HCT116 (cell line): ENCODE results near the gene CTNND2. TPM values are rescaled to one million over a fixed set of nuclear protein-coding genes. Genes with fewer than 3 reads are reported as not detected.

Experiments
- ATAC-seq: fragments of 200-7000 bp; cut with Tn5 transposase; 2 replicates; pipeline ENCODE4 v1.9.1; 2020; ENCODE audit warnings: mild to moderate bottlenecking, moderate library complexity
- BruUV-seq: library from RNA; stranded (reverse); fragments of 400-500 nt; replicated peaks from 2 replicates; lab custom pipeline; 2021; lab: Mats Ljungman, UMichigan
- CTCF ChIA-PET: fragments of 300-600 bp; sonication (Branson Sonifier 250); formaldehyde crosslinking; loops from one replicate; lab custom pipeline; 2021; ENCODE audit warnings: antibody characterized with exemption; lab: Charles Lee
- POLR2A ChIA-PET: fragments of 300-600, 350-600 bp; sonication (Branson Sonifier 250); formaldehyde crosslinking; loops from one replicate; lab custom pipeline; 2021; ENCODE audit warnings: antibody characterized with exemption; lab: Charles Lee
- RAD21 ChIA-PET, 2 experiments: fragments of 300-600 bp; sonication (Branson Sonifier 250); formaldehyde crosslinking; loops; one replicate each; lab custom pipeline; 2023; ENCODE audit warnings: low total read pairs in 2 of 2; ENCODE audit not compliant: uncharacterized antibody in 2 of 2, unreplicated experiment in 2 of 2, low non-redundant PET in 1 of 2; lab: Charles Lee
- DNase-seq: peaks from one replicate; pipeline ENCODE4 v3.0.0-alpha.2; 2010; ENCODE audit warnings: low read depth, low spot score
- H2AFZ ChIP-seq: fragments of 200-600 bp; shearing (Covaris generic), sonication (generic); 2 replicates; pipeline ENCODE4 v1.6.1; 2017; ENCODE audit warnings: low read depth, mixed run types, mixed read lengths, antibody characterized with exemption, low read length; ENCODE audit not compliant: poor library complexity, severe bottlenecking
- H3K27ac ChIP-seq: 2 replicates; pipeline ENCODE4 v1.5.1; 2012; ENCODE audit warnings: low read depth, low read length
- H3K27me3 ChIP-seq: fragments of 200-600 bp; sonication (generic); 2 replicates; pipeline ENCODE4 v1.6.1; 2016; ENCODE audit warnings: mixed run types, low read length, mixed read lengths; ENCODE audit not compliant: insufficient read depth
- H3K36me3 ChIP-seq, 2 experiments: fragments of 200-500 bp in 1 of 2; fragments of 200-600 bp in 1 of 2; sonication (Bioruptor generic) in 1 of 2; sonication (generic) in 1 of 2; 2 replicates each; pipeline versions ENCODE4 v1.5.1 to v1.6.1; 2014 to 2016; ENCODE audit warnings: low read length in 2 of 2, inconsistent platforms in 1 of 2, mixed read lengths in 1 of 2, mixed run types in 1 of 2; ENCODE audit not compliant: insufficient read depth in 2 of 2, control insufficient read depth in 1 of 2
- H3K4me1 ChIP-seq, 2 experiments: fragments of 200-600 bp in 1 of 2; sonication (generic) in 1 of 2; 2 replicates each; pipeline versions ENCODE4 v1.5.1 to v1.6.1; 2012 to 2017; ENCODE audit warnings: low read length in 2 of 2, inconsistent platforms in 1 of 2, mild to moderate bottlenecking in 1 of 2, mixed read lengths in 1 of 2, mixed run types in 1 of 2, moderate library complexity in 1 of 2; ENCODE audit not compliant: insufficient read depth in 2 of 2, control insufficient read depth in 1 of 2
- H3K4me2 ChIP-seq: fragments of 200-600 bp; sonication (generic); 2 replicates; pipeline ENCODE4 v1.6.1; 2017; ENCODE audit warnings: mixed run types, low read length, mixed read lengths
- H3K4me3 ChIP-seq, 2 experiments: fragments of 200-600 bp in 1 of 2; sonication (generic) in 1 of 2; replicated peaks in 1 of 2; 2 replicates each; pipeline ENCODE4 v1.5.1; 2011 to 2016; ENCODE audit warnings: low read length in 2 of 2, control low read depth in 1 of 2, low read depth in 1 of 2, mild to moderate bottlenecking in 1 of 2, mixed read lengths in 1 of 2, mixed run types in 1 of 2
- H3K79me2 ChIP-seq: fragments of 200-600 bp; sonication (generic); 2 replicates; pipeline ENCODE4 v1.6.1; 2017; ENCODE audit warnings: mild to moderate bottlenecking, mixed run types, low read length, moderate library complexity, mixed read lengths; ENCODE audit not compliant: insufficient read depth
- H3K9ac ChIP-seq: fragments of 200-600 bp; sonication (generic); 2 replicates; pipeline ENCODE4 v1.6.1; 2016; ENCODE audit warnings: low read length, mixed read lengths
- H3K9me2 ChIP-seq: fragments of 200-600 bp; sonication (generic), shearing (Covaris generic); 2 replicates; pipeline ENCODE4 v1.6.1; 2017; ENCODE audit warnings: mixed run types, mild to moderate bottlenecking, moderate library complexity; ENCODE audit not compliant: insufficient read depth
- H3K9me3 ChIP-seq, 2 experiments: fragments of 200-500 bp in 1 of 2; fragments of 200-600 bp in 1 of 2; sonication (Bioruptor generic) in 1 of 2; sonication (generic) in 1 of 2; 2 replicates each; pipeline ENCODE4 v1.6.1; 2014 to 2017; ENCODE audit warnings: low read length in 2 of 2, mixed read lengths in 2 of 2, inconsistent platforms in 1 of 2, low read depth in 1 of 2, mild to moderate bottlenecking in 1 of 2, mixed run types in 1 of 2, moderate library complexity in 1 of 2; ENCODE audit not compliant: control insufficient read depth in 1 of 2, insufficient read depth in 1 of 2
- H4K20me1 ChIP-seq: fragments of 200-600 bp; sonication (generic), shearing (Covaris generic); 2 replicates; pipeline ENCODE4 v1.6.1; 2017; ENCODE audit warnings: mixed run types, mild to moderate bottlenecking, moderate library complexity; ENCODE audit not compliant: insufficient read depth
- CBX3 ChIP-seq: IDR thresholded peaks from 2 replicates; pipeline ENCODE4 v1.6.1; 2012; ENCODE audit warnings: low read depth
- CEBPB ChIP-seq: IDR thresholded peaks from 2 replicates; pipeline ENCODE4 v1.6.1; 2012; ENCODE audit warnings: low read depth
- EGR1 ChIP-seq: IDR thresholded peaks from 2 replicates; pipeline ENCODE4 v1.6.1; 2012; ENCODE audit warnings: low read depth
- ELF1 ChIP-seq: IDR thresholded peaks from 2 replicates; pipeline ENCODE4 v1.6.1; 2012; ENCODE audit warnings: low read depth, borderline replicate concordance
- EZH2 ChIP-seq: fragments of 200-600 bp; sonication (generic); IDR thresholded peaks from 2 replicates; pipeline ENCODE4 v1.6.1; 2017; ENCODE audit warnings: antibody characterized with exemption, mixed run types
- EZH2phosphoT487 ChIP-seq: fragments of 200-600 bp; IDR thresholded peaks from 2 replicates; pipeline ENCODE4 v1.6.1; 2018; ENCODE audit warnings: antibody characterized with exemption, borderline replicate concordance
- JUND ChIP-seq: IDR thresholded peaks from 2 replicates; pipeline ENCODE4 v1.6.1; 2012
- POLR2A ChIP-seq: IDR thresholded peaks from 2 replicates; pipeline ENCODE4 v1.7.0; 2011; ENCODE audit warnings: borderline replicate concordance; ENCODE audit not compliant: insufficient read depth, insufficient read length; ENCODE audit errors: extremely low read depth
- POLR2AphosphoS5 ChIP-seq: IDR thresholded peaks from 2 replicates; pipeline ENCODE4 v1.6.1; 2011; ENCODE audit warnings: mild to moderate bottlenecking, low read depth, low read length, moderate library complexity
- RAD21 ChIP-seq: IDR thresholded peaks from 2 replicates; pipeline ENCODE4 v1.6.1; 2012; ENCODE audit warnings: low read depth, mild to moderate bottlenecking
- SIN3A ChIP-seq: IDR thresholded peaks from 2 replicates; pipeline ENCODE4 v1.6.1; 2012; ENCODE audit warnings: low read depth
- SP1 ChIP-seq: IDR thresholded peaks from 2 replicates; pipeline ENCODE4 v1.6.1; 2012; ENCODE audit warnings: low read depth
- SRF ChIP-seq: IDR thresholded peaks from 2 replicates; pipeline ENCODE4 v1.6.1; 2012; ENCODE audit warnings: low read depth
- TCF7L2 ChIP-seq: IDR thresholded peaks from 2 replicates; pipeline ENCODE4 v1.7.0; 2011; ENCODE audit warnings: borderline replicate concordance, inconsistent platforms; ENCODE audit not compliant: insufficient read depth, insufficient read length; ENCODE audit errors: extremely low read depth
- YY1 ChIP-seq: IDR thresholded peaks from 2 replicates; pipeline ENCODE4 v1.6.1; 2011; ENCODE audit warnings: low read length, low read depth, moderate library complexity, mild to moderate bottlenecking; ENCODE audit not compliant: insufficient replicate concordance; ENCODE audit errors: extremely low read depth
- ZFX ChIP-seq: fragments of 450-650 bp; IDR thresholded peaks from 2 replicates; pipeline ENCODE4 v1.6.1; 2017
- intact Hi-C: fragments of 100-400 bp; cut with micrococcal nuclease; formaldehyde crosslinking; loops from 2 replicates; pipeline ENCODE4 v1.10.0; 2022
- total RNA-seq: library from RNA; stranded (reverse); gene quantifications from one replicate; pipeline ENCODE4 v1.2.1, GENCODE V29; 2021; ENCODE audit not compliant: unreplicated experiment
- TF ChIP-seq, protein P1 (sequence below): IDR thresholded peaks from 2 replicates; pipeline ENCODE4 v1.6.1; 2012
- TF ChIP-seq, protein P2 (sequence below): IDR thresholded peaks from 2 replicates; pipeline ENCODE4 v1.6.1; 2012; ENCODE audit warnings: low read depth
- TF ChIP-seq, protein P3 (sequence below): IDR thresholded peaks from 2 replicates; pipeline ENCODE4 v1.6.1; 2012

Gene CTNND2
- total RNA-seq, 1 experiment from 2014 or later: not detected

DNA sequence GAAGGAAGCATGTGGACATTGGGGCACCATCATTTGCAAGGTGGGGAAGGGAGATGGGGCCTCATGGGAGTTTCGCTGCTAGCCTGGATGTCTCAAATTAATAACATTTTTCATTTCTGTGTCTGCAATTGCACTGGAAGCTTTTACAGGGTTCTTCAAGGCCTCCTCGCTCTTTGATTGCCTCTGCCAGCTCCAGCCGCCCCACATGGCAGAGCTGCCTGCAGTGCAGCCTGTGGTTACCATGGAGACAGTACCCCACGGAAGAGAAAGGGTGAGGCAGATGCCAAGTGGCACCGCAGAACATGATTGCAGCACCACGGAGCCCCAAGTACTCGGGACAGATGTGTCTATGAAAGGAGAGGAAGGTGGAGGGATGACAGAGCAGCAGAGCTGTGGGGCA is 25.4 kb downstream of the CTNND2 start:
- H3K9me2 ChIP-seq: no peaks in the 10 kb centered on the region
- POLR2A ChIA-PET: no interaction called here
- TF ChIP-seq, protein P1, sequence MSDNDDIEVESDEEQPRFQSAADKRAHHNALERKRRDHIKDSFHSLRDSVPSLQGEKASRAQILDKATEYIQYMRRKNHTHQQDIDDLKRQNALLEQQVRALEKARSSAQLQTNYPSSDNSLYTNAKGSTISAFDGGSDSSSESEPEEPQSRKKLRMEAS: no peak
- TF ChIP-seq YY1: no peak
- no peak for TF ChIP-seq CEBPB
- TF ChIP-seq JUND: no peak
- TF ChIP-seq EZH2: no peak
- no peak for TF ChIP-seq EZH2phosphoT487
- no peak for TF ChIP-seq RAD21
- no peak for TF ChIP-seq SP1
- TF ChIP-seq CBX3: no peak
- no peak for TF ChIP-seq POLR2A
- no peak for TF ChIP-seq EGR1
- no peak for TF ChIP-seq TCF7L2
- no peak for TF ChIP-seq ZFX
- TF ChIP-seq, all 23 proteins: peak for 0
- Histone ChIP-seq H3K4me2 (no peak overlapping the region), H3K9ac (no peak overlapping the region), H3K9me3 (peaks cover 6 to 15% of the 10 kb centered on the region in 2 experiments; a peak in 2 of 4 replicates), H3K36me3 (no peaks in the 10 kb centered on the region), H3K27ac (no peak overlapping the region), H3K79me2 (no peaks in the 10 kb centered on the region), H3K4me3 (no peak overlapping the region), H2AFZ (no peak overlapping the region), H3K4me1 (no peaks in the 10 kb centered on the region), H4K20me1 (no peaks in the 10 kb centered on the region), H3K27me3 (no peaks in the 10 kb centered on the region)
- DNase-seq (no peak), ATAC-seq (no peak)
- BruUV-seq: no TSS peak
- RAD21 ChIA-PET: no interaction called here
- CTCF ChIA-PET: no interaction called here
- intact Hi-C loops: no loop called here

DNA sequence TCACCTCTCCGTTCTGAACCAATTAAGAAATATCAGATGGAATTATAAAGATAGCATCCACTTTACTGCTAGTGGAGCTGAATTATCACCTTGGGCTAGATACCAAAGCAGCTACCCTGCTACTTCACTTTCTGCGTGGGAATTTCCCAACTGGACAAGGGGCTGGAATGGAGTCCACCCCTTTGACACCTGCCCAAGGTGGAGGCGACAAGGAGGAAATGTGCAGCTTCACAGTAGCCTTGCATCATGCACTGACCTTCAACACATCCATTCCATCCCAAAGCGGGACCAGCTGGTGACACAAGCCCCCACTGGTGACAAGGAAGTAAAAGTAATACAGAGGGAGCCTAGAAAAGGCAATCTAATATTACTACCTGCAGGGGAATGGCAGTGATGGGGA is 30.7 kb downstream of the CTNND2 start:
- Histone ChIP-seq H3K27me3 (no peaks in the 10 kb centered on the region), H2AFZ (no peak overlapping the region), H4K20me1 (no peaks in the 10 kb centered on the region), H3K36me3 (no peaks in the 10 kb centered on the region), H3K4me1 (no peaks in the 10 kb centered on the region), H3K9ac (no peak overlapping the region), H3K4me3 (no peak overlapping the region)
- CTCF ChIA-PET: no interaction called here
- ATAC-seq: no peak
- DNase-seq: no peak
- BruUV-seq: no TSS peak
- TF ChIP-seq EGR1 (no peak), YY1 (no peak), SRF (no peak), ELF1 (no peak), JUND (no peak), SIN3A (no peak), POLR2A (no peak), ZFX (no peak), RAD21 (no peak), CEBPB (no peak), POLR2AphosphoS5 (no peak)
- TF ChIP-seq, protein P2, sequence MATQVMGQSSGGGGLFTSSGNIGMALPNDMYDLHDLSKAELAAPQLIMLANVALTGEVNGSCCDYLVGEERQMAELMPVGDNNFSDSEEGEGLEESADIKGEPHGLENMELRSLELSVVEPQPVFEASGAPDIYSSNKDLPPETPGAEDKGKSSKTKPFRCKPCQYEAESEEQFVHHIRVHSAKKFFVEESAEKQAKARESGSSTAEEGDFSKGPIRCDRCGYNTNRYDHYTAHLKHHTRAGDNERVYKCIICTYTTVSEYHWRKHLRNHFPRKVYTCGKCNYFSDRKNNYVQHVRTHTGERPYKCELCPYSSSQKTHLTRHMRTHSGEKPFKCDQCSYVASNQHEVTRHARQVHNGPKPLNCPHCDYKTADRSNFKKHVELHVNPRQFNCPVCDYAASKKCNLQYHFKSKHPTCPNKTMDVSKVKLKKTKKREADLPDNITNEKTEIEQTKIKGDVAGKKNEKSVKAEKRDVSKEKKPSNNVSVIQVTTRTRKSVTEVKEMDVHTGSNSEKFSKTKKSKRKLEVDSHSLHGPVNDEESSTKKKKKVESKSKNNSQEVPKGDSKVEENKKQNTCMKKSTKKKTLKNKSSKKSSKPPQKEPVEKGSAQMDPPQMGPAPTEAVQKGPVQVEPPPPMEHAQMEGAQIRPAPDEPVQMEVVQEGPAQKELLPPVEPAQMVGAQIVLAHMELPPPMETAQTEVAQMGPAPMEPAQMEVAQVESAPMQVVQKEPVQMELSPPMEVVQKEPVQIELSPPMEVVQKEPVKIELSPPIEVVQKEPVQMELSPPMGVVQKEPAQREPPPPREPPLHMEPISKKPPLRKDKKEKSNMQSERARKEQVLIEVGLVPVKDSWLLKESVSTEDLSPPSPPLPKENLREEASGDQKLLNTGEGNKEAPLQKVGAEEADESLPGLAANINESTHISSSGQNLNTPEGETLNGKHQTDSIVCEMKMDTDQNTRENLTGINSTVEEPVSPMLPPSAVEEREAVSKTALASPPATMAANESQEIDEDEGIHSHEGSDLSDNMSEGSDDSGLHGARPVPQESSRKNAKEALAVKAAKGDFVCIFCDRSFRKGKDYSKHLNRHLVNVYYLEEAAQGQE: no peak
- TF ChIP-seq, protein P1: no peak
- TF ChIP-seq, protein P3, sequence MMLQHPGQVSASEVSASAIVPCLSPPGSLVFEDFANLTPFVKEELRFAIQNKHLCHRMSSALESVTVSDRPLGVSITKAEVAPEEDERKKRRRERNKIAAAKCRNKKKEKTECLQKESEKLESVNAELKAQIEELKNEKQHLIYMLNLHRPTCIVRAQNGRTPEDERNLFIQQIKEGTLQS: no peak
- TF ChIP-seq, all 23 proteins: peak for 0
- POLR2A ChIA-PET: no interaction called here
- RAD21 ChIA-PET: no interaction called here
- Histone ChIP-seq H3K27ac (no peak overlapping the region), H3K79me2 (no peaks in the 10 kb centered on the region), H3K4me2 (no peak overlapping the region), H3K9me3 (peaks cover 10 to 33% of the 10 kb centered on the region in 2 experiments; a peak in 2 of 4 replicates), H3K9me2 (no peaks in the 10 kb centered on the region)
- intact Hi-C loops: no loop called here
